NCI-H526 (cell line): Measurements from ENCODE around the gene UCK1.

Experiments
- DNase-seq, 2 experiments: peaks; one replicate each; lab custom pipeline; 2025; lab: John Stamatoyannopoulos, UW

Gene UCK1

GRCh38 chr9:131496844-131497405, 34.1 kb downstream of the UCK1 start:
- no peak for DNase-seq

- no peak for DNase-seq
Observed at GRCh38 chr9:131495785-131496184, 35.3 kb downstream of the UCK1 start.

- DNase-seq = no peak
Observed at GRCh38 chr9:131494296-131494870, 36.7 kb downstream of the UCK1 start.

- no peak for DNase-seq
Observed at GRCh38 chr9:131492070-131492469, 39.0 kb downstream of the UCK1 start.

- no peak for DNase-seq
Observed at GRCh38 chr9:131491001-131491710, 39.9 kb downstream of the UCK1 start.

GRCh38 chr9:131490514-131490913, 40.5 kb downstream of the UCK1 start:
- DNase-seq = no peak

GRCh38 chr9:131487621-131488031, 43.4 kb downstream of the UCK1 start:
- no peak for DNase-seq

- no peak for DNase-seq
Observed at GRCh38 chr9:131487001-131487400, 44.1 kb downstream of the UCK1 start.

GRCh38 chr9:131485728-131486422, 45.2 kb downstream of the UCK1 start:
- peak in 1 of 2 experiments; percentile 13 for DNase-seq

GRCh38 chr9:131485206-131485605, 45.9 kb downstream of the UCK1 start:
- no peak for DNase-seq

- no peak for DNase-seq
Observed at GRCh38 chr9:131484560-131485185, 46.4 kb downstream of the UCK1 start.

- DNase-seq = no peak
Observed at GRCh38 chr9:131484051-131484445, 47.0 kb downstream of the UCK1 start.

GRCh38 chr9:131483319-131484050, 47.6 kb downstream of the UCK1 start:
- no peak for DNase-seq

- no peak for DNase-seq
Observed at GRCh38 chr9:131482343-131483006, 48.6 kb downstream of the UCK1 start.

- no peak for DNase-seq
Observed at GRCh38 chr9:131481441-131482342, 49.4 kb downstream of the UCK1 start.

GRCh38 chr9:131480258-131480657, 50.8 kb downstream of the UCK1 start:
- no peak for DNase-seq

- DNase-seq = no peak
Observed at GRCh38 chr9:131478911-131479310, 52.2 kb downstream of the UCK1 start.

GRCh38 chr9:131478421-131478868, 52.6 kb downstream of the UCK1 start:
- DNase-seq = peak; percentile 7 to 61

- DNase-seq = no peak
Observed at GRCh38 chr9:131477816-131478419, 53.1 kb downstream of the UCK1 start.

GRCh38 chr9:131477367-131477766, 53.7 kb downstream of the UCK1 start:
- DNase-seq = no peak
